Natural killer cell (primary cell): ENCODE data around the gene FZD2. TPM values are rescaled to one million over a fixed set of nuclear protein-coding genes. Genes with fewer than 3 reads are reported as not detected.

Source experiments
- ATAC-seq, 3 donors: fragments of 150-1000 bp in 2 of 3; fragments of 200-7000 bp in 1 of 3; cut with Tn5 transposase; 1 replicate in 1 of 3; 2 replicates in 2 of 3; pipeline ENCODE4 v1.10.0; 2021; ENCODE audit warnings: mild to moderate bottlenecking in 2 of 3, moderate library complexity in 2 of 3
- DNase-seq, 2 donors: peaks; one replicate each; pipeline versions ENCODE4 v3.0.0 to v3.0.0-alpha.2; 2013 to 2021; ENCODE audit warnings: mixed read lengths in 1 of 2
- H3K27ac ChIP-seq: one replicate; pipeline ENCODE4 v1.5.1; 2013; ENCODE audit warnings: mild to moderate bottlenecking, low read length
- H3K27me3 ChIP-seq: one replicate; pipeline ENCODE4 v1.6.1; 2013; ENCODE audit warnings: low read length; ENCODE audit not compliant: control insufficient read depth, insufficient read depth
- H3K36me3 ChIP-seq: one replicate; pipeline ENCODE4 v1.6.1; 2013; ENCODE audit warnings: low read length; ENCODE audit not compliant: control insufficient read depth, insufficient read depth
- H3K4me1 ChIP-seq: one replicate; pipeline ENCODE4 v1.6.1; 2013; ENCODE audit warnings: low read length; ENCODE audit not compliant: control insufficient read depth, insufficient read depth
- H3K4me3 ChIP-seq: one replicate; pipeline ENCODE4 v1.5.1; 2013; ENCODE audit warnings: low read length
- H3K9me3 ChIP-seq: one replicate; pipeline ENCODE4 v1.6.1; 2013; ENCODE audit warnings: low read length; ENCODE audit not compliant: control insufficient read depth, insufficient read depth
- H3K27ac Mint-ChIP-seq, 2 donors: one replicate each; pipeline ENCODE4 v1.8.0; 2022; ENCODE audit warnings: mild to moderate bottlenecking in 2 of 2, mixed read lengths in 2 of 2, moderate library complexity in 1 of 2
- H3K27me3 Mint-ChIP-seq, 2 donors: one replicate each; pipeline ENCODE4 v1.8.0; 2022; ENCODE audit warnings: low read depth in 2 of 2, mixed read lengths in 2 of 2
- H3K36me3 Mint-ChIP-seq: one replicate; pipeline ENCODE4 v1.8.0; 2022; ENCODE audit warnings: mixed read lengths
- H3K4me1 Mint-ChIP-seq, 2 donors: one replicate each; pipeline ENCODE4 v1.8.0; 2022; ENCODE audit warnings: mixed read lengths in 2 of 2
- H3K4me3 Mint-ChIP-seq: one replicate; pipeline ENCODE4 v1.8.0; 2022; ENCODE audit warnings: mild to moderate bottlenecking, moderate library complexity, mixed read lengths
- H3K9me3 Mint-ChIP-seq, 2 donors: one replicate each; pipeline ENCODE4 v1.8.0; 2022; ENCODE audit warnings: mixed read lengths in 2 of 2
- CTCF ChIP-seq: fragments of 200-600 bp; IDR thresholded peaks from one replicate; pipeline ENCODE4 v1.8.0; 2022; ENCODE audit warnings: antibody characterized with exemption
- WGBS: methylation state at CpG from one replicate; pipeline ENCODE4 v1.1.7; 2013; ENCODE audit warnings: missing lambda C conversion rate; ENCODE audit not compliant: insufficient coverage; 5-methylcytosine and 5-hydroxymethylcytosine counted together
- intact Hi-C: fragments of 100-400 bp; cut with micrococcal nuclease; formaldehyde crosslinking; loops from one replicate; pipeline ENCODE4 v1.14.2; 2022
- total RNA-seq, 4 donors: library from RNA; stranded (reverse); fragments of 120-200 nt in 1 of 4; gene quantifications; one replicate each; pipeline versions ENCODE4 v1.2.3 to v1.2.4, GENCODE V29; 2013 to 2022

The FZD2 gene
- total RNA-seq, 3 donors from 2014 or later (not counting 1 experiment from before 2014, with no cell fraction given) = 0.27 to 0.55 (median 0.33) TPM

- Histone ChIP-seq H3K4me3 (no peak overlapping the region), H3K36me3 (no peaks in the 10 kb centered on the region), H3K27ac (no peak overlapping the region), H3K9me3 (no peaks in the 10 kb centered on the region), H3K4me1 (no peaks in the 10 kb centered on the region), H3K27me3 (no peaks in the 10 kb centered on the region)
- Mint-ChIP-seq H3K4me3 (no peak overlapping the region), H3K27ac (no peak overlapping the region), H3K27me3 (peaks cover 0 to 10% of the 10 kb centered on the region in 2 donors), H3K4me1 (no peaks in the 10 kb centered on the region), H3K36me3 (no peaks in the 10 kb centered on the region), H3K9me3 (no peaks in the 10 kb centered on the region)
- peak; percentile 74 for TF ChIP-seq CTCF
- WGBS = 52% methylated on average over 13 of the region's 14 CpGs
- intact Hi-C loops = loop anchor here (1.0 kb wide), 1 partner anchor 123 kb away; no protein-coding TSS in a partner anchor
- ATAC-seq = peak; percentile 62 to 99 (median 95)
- peak; percentile 52 to 69 for DNase-seq
Measured at GRCh38 chr17:44522883-44523671, 34.2 kb upstream of the FZD2 start.

- Mint-ChIP-seq H3K27me3 (peaks cover 0 to 7% of the 10 kb centered on the region in 2 donors), H3K36me3 (no peaks in the 10 kb centered on the region), H3K4me1 (no peaks in the 10 kb centered on the region), H3K9me3 (no peaks in the 10 kb centered on the region), H3K27ac (no peak overlapping the region), H3K4me3 (no peak overlapping the region)
- H3K27me3 ChIP-seq = no peaks in the 10 kb centered on the region
- H3K9me3 ChIP-seq = no peaks in the 10 kb centered on the region
- no peaks in the 10 kb centered on the region for H3K36me3 ChIP-seq
- H3K4me1 ChIP-seq = no peaks in the 10 kb centered on the region
- H3K27ac ChIP-seq = no peak overlapping the region
- intact Hi-C loops = loop anchor here (1.0 kb wide), 1 partner anchor 123 kb away; no protein-coding TSS in a partner anchor
- ATAC-seq (no peak), DNase-seq (no peak)
- H3K4me3 ChIP-seq = no peak overlapping the region
- WGBS = 80% methylated on average over 3 of the region's 3 CpGs
- no peak for TF ChIP-seq CTCF
Measured at GRCh38 chr17:44523672-44523972, 33.7 kb upstream of the FZD2 start.

- Mint-ChIP-seq H3K27me3 (peaks cover 0 to 4% of the 10 kb centered on the region in 2 donors), H3K27ac (no peak overlapping the region), H3K36me3 (no peaks in the 10 kb centered on the region), H3K4me1 (no peaks in the 10 kb centered on the region), H3K4me3 (no peak overlapping the region), H3K9me3 (no peaks in the 10 kb centered on the region)
- no peak for TF ChIP-seq CTCF
- no peak overlapping the region for H3K27ac ChIP-seq
- H3K4me1 ChIP-seq = no peaks in the 10 kb centered on the region
- DNase-seq (no peak), ATAC-seq (no peak)
- no peaks in the 10 kb centered on the region for H3K9me3 ChIP-seq
- WGBS = no CpG with 5 or more reads among the region's 1 CpG
- no peaks in the 10 kb centered on the region for H3K27me3 ChIP-seq
- H3K36me3 ChIP-seq = no peaks in the 10 kb centered on the region
- intact Hi-C loops = no loop called here
- H3K4me3 ChIP-seq = no peak overlapping the region
Measured at GRCh38 chr17:44527102-44527501, 30.2 kb upstream of the FZD2 start.

GRCh38 chr17:44527954-44528353 lies 29.3 kb upstream of the FZD2 start:
- DNase-seq (no peak), ATAC-seq (no peak)
- H3K4me3 ChIP-seq = no peak overlapping the region
- no peaks in the 10 kb centered on the region for H3K36me3 ChIP-seq
- intact Hi-C loops = no loop called here
- no peaks in the 10 kb centered on the region for H3K9me3 ChIP-seq
- WGBS = 94% methylated on average over 28 of the region's 28 CpGs
- no peaks in the 10 kb centered on the region for H3K9me3 Mint-ChIP-seq
- no peaks in the 10 kb centered on the region for H3K4me1 ChIP-seq
- no peaks in the 10 kb centered on the region for H3K36me3 Mint-ChIP-seq
- no peaks in the 10 kb centered on the region for H3K4me1 Mint-ChIP-seq
- no peaks in the 10 kb centered on the region for H3K27me3 ChIP-seq
- H3K4me3 Mint-ChIP-seq = no peak overlapping the region
- H3K27me3 Mint-ChIP-seq = peaks cover 0 to 4% of the 10 kb centered on the region in 2 donors
- H3K27ac ChIP-seq = no peak overlapping the region
- no peak overlapping the region for H3K27ac Mint-ChIP-seq
- TF ChIP-seq CTCF = no peak
